PC-9 (cell line): Measurements from ENCODE around the gene ADORA3. TPM values are rescaled to one million over a fixed set of nuclear protein-coding genes. Genes with fewer than 3 reads are reported as not detected.
A peak's percentile ranks its signal among the peaks of the same experiment; 100 is the strongest.

Experiments used
- BruUV-seq: library from RNA; stranded (reverse); fragments of 400-500 nt; replicated peaks from 2 replicates; lab custom pipeline; 2021; lab: Mats Ljungman, UMichigan
- CTCF ChIA-PET: fragments of 300-600 bp; sonication (Branson Sonifier 250); formaldehyde crosslinking; loops from one replicate; lab custom pipeline; 2022; ENCODE audit warnings: antibody characterized with exemption; lab: Charles Lee
- POLR2A ChIA-PET: fragments of 300-600 bp; sonication (Branson Sonifier 250); formaldehyde crosslinking; loops from one replicate; lab custom pipeline; 2022; ENCODE audit warnings: antibody characterized with exemption; ENCODE audit not compliant: unreplicated experiment; lab: Charles Lee
- DNase-seq, 2 experiments: peaks; one replicate each; pipeline versions ENCODE4 v3.0.0 to v3.0.0-alpha.2; 2015 to 2022; ENCODE audit warnings: mixed read lengths in 1 of 2
- H2AFZ ChIP-seq: fragments of 200-600 bp; sonication (generic); 2 replicates; pipeline ENCODE4 v1.8.1; 2017; ENCODE audit warnings: antibody characterized with exemption
- H3F3A ChIP-seq: fragments of 200-600 bp; sonication (generic); 2 replicates; pipeline ENCODE4 v1.8.1; 2017; ENCODE audit warnings: antibody characterized with exemption, mild to moderate bottlenecking, low read depth; ENCODE audit not compliant: insufficient read depth
- H3K27ac ChIP-seq: fragments of 200-600 bp; sonication (generic); 2 replicates; pipeline ENCODE4 v1.6.1; 2016; ENCODE audit warnings: mixed run types
- H3K27me3 ChIP-seq: fragments of 200-600 bp; sonication (generic); 2 replicates; pipeline ENCODE4 v1.6.1; 2016; ENCODE audit warnings: low read depth, mixed run types; ENCODE audit not compliant: insufficient read depth
- H3K36me3 ChIP-seq: fragments of 200-600 bp; sonication (generic); 2 replicates; pipeline ENCODE4 v1.6.1; 2016; ENCODE audit warnings: low read depth, mixed run types
- H3K4me1 ChIP-seq: fragments of 200-600 bp; sonication (generic); replicated peaks from 2 replicates; pipeline ENCODE4 v1.6.1; 2016; ENCODE audit warnings: mixed run types; ENCODE audit not compliant: insufficient read depth
- H3K4me2 ChIP-seq: fragments of 200-600 bp; sonication (generic); 2 replicates; pipeline ENCODE4 v1.6.1; 2017; ENCODE audit warnings: mixed run types
- H3K4me3 ChIP-seq: fragments of 200-600 bp; sonication (generic); 2 replicates; pipeline ENCODE4 v1.6.1; 2016; ENCODE audit warnings: mixed run types
- H3K79me2 ChIP-seq: fragments of 200-600 bp; sonication (generic); 2 replicates; pipeline ENCODE4 v1.6.1; 2017; ENCODE audit warnings: low read depth, mixed run types
- H3K9me2 ChIP-seq: fragments of 200-600 bp; sonication (generic); 2 replicates; pipeline ENCODE4 v1.8.1; 2017; ENCODE audit warnings: mild to moderate bottlenecking; ENCODE audit not compliant: insufficient read depth
- H3K9me3 ChIP-seq: fragments of 200-600 bp; sonication (generic); 2 replicates; pipeline ENCODE4 v1.8.1; 2016; ENCODE audit warnings: low read depth; ENCODE audit not compliant: insufficient read depth
- H4K20me1 ChIP-seq: fragments of 200-600 bp; sonication (generic); 2 replicates; pipeline ENCODE4 v1.8.1; 2017; ENCODE audit not compliant: insufficient read depth
- EZH2 ChIP-seq: fragments of 200-600 bp; sonication (generic); IDR thresholded peaks from 2 replicates; pipeline ENCODE4 v1.8.0; 2017; ENCODE audit warnings: antibody characterized with exemption, low read depth
- intact Hi-C: fragments of 100-400 bp; cut with micrococcal nuclease; formaldehyde crosslinking; loops from one replicate; pipeline ENCODE4 v1.10.0; 2022; ENCODE audit not compliant: unreplicated experiment
- total RNA-seq: library from RNA; stranded (reverse); gene quantifications from 2 replicates; pipeline ENCODE4 v1.2.3, GENCODE V29; 2021
- TF ChIP-seq, protein P1 (sequence below): fragments of 200-600 bp; sonication (generic); conservative IDR thresholded peaks from 2 replicates; pipeline ENCODE4 v1.6.1; 2017; ENCODE audit warnings: mixed run types, antibody characterized with exemption, mild to moderate bottlenecking, moderate library complexity

ADORA3 gene
- total RNA-seq, 1 experiment from 2014 or later, result not detected

DNA sequence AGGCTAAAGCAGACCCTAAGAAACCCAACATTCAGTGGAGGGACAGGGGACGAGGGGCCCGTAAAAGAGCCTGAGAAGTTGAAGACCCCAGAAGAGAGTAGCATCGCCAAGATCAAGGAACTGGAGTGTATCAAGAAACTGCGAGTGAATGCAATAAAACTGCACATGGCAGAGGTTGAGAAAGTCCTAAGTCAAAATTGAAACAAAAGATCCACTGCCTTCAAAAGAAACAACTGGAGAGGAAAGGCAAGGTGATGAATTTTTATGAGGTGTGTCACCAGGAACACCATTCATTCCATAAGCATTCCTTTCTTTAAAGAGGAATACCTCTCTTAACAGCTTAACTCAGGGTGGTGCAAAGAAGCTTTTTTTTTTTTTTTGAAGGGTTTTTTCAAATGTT lies 38.3 kb upstream of the ADORA3 start:
- H3K27ac ChIP-seq, result peak overlapping the region; percentile 19; the same call in 1 of the 2 replicates
- DNase-seq, result peak; percentile 9 to 88
- POLR2A ChIA-PET, result interaction anchor here (0.6 to 0.8 kb wide), 5 partner anchors 11 to 198 kb away, joined by 3 to 8 read pairs (median 5); partner anchors contain the start of gene INKA2
- H3K79me2 ChIP-seq, result no peaks in the 10 kb centered on the region
- H3K4me3 ChIP-seq, result 0 out of 2 replicates have a peak overlapping the region, but pooled peaks have one; percentile 8
- no peaks in the 10 kb centered on the region for H3K36me3 ChIP-seq
- intact Hi-C loops, result loop anchor here (5.0 kb wide), 3 partner anchors 34 to 81 kb away; no protein-coding TSS in a partner anchor
- H3K4me2 ChIP-seq, result peak overlapping the region; percentile 66
- H2AFZ ChIP-seq, result peak overlapping the region; percentile 37; the same call in 1 of the 2 replicates
- CTCF ChIA-PET, result interaction anchor here (0.6 to 1.0 kb wide), 8 partner anchors 22 to 1229 kb away, joined by 3 to 8 read pairs (median 3); no protein-coding TSS in a partner anchor
- BruUV-seq, result no TSS peak
- no peaks in the 10 kb centered on the region for H3F3A ChIP-seq
- H3K27me3 ChIP-seq, result no peaks in the 10 kb centered on the region
- peaks cover 29% of the 10 kb centered on the region for H3K4me1 ChIP-seq
- H3K9me2 ChIP-seq, result no peaks in the 10 kb centered on the region
- H3K9me3 ChIP-seq, result peaks cover 4% of the 10 kb centered on the region; the same call in 1 of the 2 replicates
- no peaks in the 10 kb centered on the region for H4K20me1 ChIP-seq
- TF ChIP-seq EZH2, result no peak
- TF ChIP-seq, protein P1, sequence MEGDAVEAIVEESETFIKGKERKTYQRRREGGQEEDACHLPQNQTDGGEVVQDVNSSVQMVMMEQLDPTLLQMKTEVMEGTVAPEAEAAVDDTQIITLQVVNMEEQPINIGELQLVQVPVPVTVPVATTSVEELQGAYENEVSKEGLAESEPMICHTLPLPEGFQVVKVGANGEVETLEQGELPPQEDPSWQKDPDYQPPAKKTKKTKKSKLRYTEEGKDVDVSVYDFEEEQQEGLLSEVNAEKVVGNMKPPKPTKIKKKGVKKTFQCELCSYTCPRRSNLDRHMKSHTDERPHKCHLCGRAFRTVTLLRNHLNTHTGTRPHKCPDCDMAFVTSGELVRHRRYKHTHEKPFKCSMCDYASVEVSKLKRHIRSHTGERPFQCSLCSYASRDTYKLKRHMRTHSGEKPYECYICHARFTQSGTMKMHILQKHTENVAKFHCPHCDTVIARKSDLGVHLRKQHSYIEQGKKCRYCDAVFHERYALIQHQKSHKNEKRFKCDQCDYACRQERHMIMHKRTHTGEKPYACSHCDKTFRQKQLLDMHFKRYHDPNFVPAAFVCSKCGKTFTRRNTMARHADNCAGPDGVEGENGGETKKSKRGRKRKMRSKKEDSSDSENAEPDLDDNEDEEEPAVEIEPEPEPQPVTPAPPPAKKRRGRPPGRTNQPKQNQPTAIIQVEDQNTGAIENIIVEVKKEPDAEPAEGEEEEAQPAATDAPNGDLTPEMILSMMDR, result no peak

DNA sequence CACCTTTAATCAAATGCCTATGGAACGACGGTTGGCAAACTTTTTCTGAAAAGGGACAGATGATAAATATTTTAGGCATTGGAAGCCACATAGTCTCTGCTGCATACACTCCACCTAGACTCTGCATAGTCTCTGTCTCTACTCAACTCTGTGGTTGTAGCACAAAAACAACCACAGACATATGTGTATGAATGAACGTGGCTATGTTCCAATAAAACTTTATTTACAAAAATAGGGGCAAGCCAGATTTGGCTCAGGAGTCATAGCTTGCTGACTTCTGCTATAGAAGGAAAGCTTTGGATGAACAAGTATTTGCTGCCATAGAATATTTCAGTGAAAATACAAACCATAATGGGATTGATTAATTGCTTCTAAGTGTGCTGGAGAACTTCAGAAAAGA lies 37.5 kb upstream of the ADORA3 start:
- BruUV-seq, result no TSS peak
- Histone ChIP-seq H3K4me2 (no peak overlapping the region), H3K36me3 (no peaks in the 10 kb centered on the region), H3K79me2 (no peaks in the 10 kb centered on the region), H3K27ac (no peak overlapping the region), H2AFZ (no peak overlapping the region), H4K20me1 (no peaks in the 10 kb centered on the region), H3K9me2 (no peaks in the 10 kb centered on the region), H3K9me3 (peaks cover 4% of the 10 kb centered on the region; the same call in 1 of the 2 replicates), H3K4me3 (no peak overlapping the region), H3F3A (no peaks in the 10 kb centered on the region), H3K27me3 (no peaks in the 10 kb centered on the region), H3K4me1 (peaks cover 29% of the 10 kb centered on the region)
- TF ChIP-seq EZH2, result no peak
- TF ChIP-seq, protein P1, result no peak
- ChIA-PET CTCF (interaction anchor here (0.6 kb wide), 1 partner anchor 87 kb away, joined by 5 read pairs; no protein-coding TSS in a partner anchor), POLR2A (interaction anchor here (0.7 kb wide), 2 partner anchors 16 to 198 kb away, joined by 3 to 4 read pairs; partner anchors contain the start of gene INKA2)
- intact Hi-C loops, result loop anchor here (5.0 kb wide), 3 partner anchors 34 to 81 kb away; no protein-coding TSS in a partner anchor
- no peak for DNase-seq

DNA sequence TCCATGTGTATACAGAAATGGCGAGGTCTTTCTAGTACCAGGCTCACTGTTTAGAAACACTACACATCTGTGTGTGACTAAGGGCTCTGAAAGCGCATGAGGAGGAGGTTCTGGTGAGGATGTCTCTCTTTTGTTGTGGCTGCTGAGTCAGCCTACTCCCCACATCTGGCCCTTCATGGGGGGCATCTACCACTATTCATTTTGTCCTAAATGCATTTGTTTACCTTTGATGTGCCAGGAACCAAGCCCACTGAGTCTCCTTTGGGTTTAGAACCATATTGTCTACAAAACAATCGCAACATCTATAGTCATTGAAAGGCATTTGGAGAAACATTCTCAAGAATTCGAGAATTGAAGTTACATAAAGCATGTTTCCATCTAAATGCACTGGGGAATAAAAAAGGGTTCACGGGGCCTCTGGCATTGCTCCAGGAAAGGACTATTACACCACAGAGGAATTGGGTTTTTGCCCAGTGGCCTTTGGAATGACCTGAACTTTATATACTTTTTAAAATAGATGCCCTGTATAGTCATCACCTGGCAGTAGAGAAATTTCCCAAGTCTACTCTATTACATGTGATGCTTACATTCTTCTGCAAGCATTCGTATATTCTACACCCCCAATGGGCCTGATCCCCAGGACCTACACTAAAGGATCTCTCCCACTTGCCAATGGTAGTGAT lies 35.1 kb upstream of the ADORA3 start:
- peaks cover 29% of the 10 kb centered on the region for H3K4me1 ChIP-seq
- H3K27me3 ChIP-seq, result no peaks in the 10 kb centered on the region
- no peak overlapping the region for H3K4me3 ChIP-seq
- H2AFZ ChIP-seq, result no peak overlapping the region
- TF ChIP-seq, protein P1, result no peak
- no peak for TF ChIP-seq EZH2
- H4K20me1 ChIP-seq, result no peaks in the 10 kb centered on the region
- intact Hi-C loops, result no loop called here
- CTCF ChIA-PET, result no interaction called here
- BruUV-seq, result no TSS peak
- no peaks in the 10 kb centered on the region for H3K79me2 ChIP-seq
- peaks cover 4% of the 10 kb centered on the region; the same call in 1 of the 2 replicates for H3K9me3 ChIP-seq
- no peaks in the 10 kb centered on the region for H3K36me3 ChIP-seq
- H3K4me2 ChIP-seq, result peak overlapping the region; percentile 1; the same call in 1 of the 2 replicates
- H3K27ac ChIP-seq, result no peak overlapping the region
- no peaks in the 10 kb centered on the region for H3K9me2 ChIP-seq
- POLR2A ChIA-PET, result no interaction called here
- peak; percentile 35 to 62 for DNase-seq
- no peaks in the 10 kb centered on the region for H3F3A ChIP-seq
